ENCODE results near the gene SBNO1.
"Not testable (repeated sequence)": the region's sequence is repeated elsewhere in the genome, so short reads cannot be mapped to it uniquely, and the experiment has no call there.

SBNO1 gene

DNA sequence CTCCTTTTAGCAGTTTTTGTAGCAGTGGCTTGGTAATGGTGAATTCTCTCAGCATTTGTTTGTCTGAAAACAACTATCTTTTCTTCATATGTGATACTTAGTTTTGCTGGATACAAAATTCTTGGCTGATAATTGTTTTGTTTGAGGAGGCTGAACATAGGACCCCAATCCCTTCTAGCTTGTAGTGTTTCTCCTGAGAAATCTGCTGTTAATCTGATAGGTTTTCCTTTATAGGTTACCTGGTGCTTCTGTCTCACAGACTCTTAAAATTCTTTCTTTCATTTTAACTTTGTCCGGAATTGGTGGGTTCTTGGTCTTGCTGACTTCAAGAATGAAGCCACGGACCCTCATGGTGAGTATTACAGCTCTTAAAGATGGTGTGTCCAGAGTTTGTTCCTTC, 116.5 kb downstream of the SBNO1 start:
- not testable (repeated sequence) for H3K9me3 Mint-ChIP-seq; H3K4me3 Mint-ChIP-seq; DNase-seq; ATAC-seq (replicated peaks); H3K27me3 Mint-ChIP-seq; H3K27ac Mint-ChIP-seq
- peaks cover 37 to 53% of the 10 kb centered on the region in 2 donors for H3K4me1 Mint-ChIP-seq
- peaks cover 30 to 47% of the 10 kb centered on the region in 2 donors for H3K36me3 Mint-ChIP-seq

DNA sequence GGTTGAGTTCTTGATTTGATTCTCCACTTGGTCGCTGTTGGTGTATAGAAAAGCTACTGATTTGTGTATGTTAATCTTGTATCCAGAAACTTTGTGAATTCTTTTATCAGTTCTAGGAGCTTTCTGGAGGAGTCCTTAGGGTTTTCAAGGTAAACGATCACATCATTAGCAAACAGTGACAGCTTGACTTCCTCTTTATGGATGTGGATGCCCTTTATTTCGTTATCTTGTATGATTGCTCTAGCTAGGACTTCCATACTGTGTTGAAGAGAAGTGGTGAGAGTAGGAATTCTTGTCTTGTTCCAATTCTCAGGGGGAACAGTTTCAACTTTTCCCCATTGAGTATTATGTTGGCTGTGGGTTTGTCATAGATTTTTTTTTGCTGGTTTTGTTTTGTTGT, 119.0 kb downstream of the SBNO1 start:
- ATAC-seq (replicated peaks) (no peak), DNase-seq (no peak)
- Mint-ChIP-seq H3K27ac (peak overlapping the region; percentile 42), H3K9me3 (no peaks in the 10 kb centered on the region), H3K36me3 (peaks cover 39 to 54% of the 10 kb centered on the region in 2 donors), H3K27me3 (no peaks in the 10 kb centered on the region), H3K4me1 (peaks cover 37 to 58% of the 10 kb centered on the region in 2 donors), H3K4me3 (no peak overlapping the region)

DNA sequence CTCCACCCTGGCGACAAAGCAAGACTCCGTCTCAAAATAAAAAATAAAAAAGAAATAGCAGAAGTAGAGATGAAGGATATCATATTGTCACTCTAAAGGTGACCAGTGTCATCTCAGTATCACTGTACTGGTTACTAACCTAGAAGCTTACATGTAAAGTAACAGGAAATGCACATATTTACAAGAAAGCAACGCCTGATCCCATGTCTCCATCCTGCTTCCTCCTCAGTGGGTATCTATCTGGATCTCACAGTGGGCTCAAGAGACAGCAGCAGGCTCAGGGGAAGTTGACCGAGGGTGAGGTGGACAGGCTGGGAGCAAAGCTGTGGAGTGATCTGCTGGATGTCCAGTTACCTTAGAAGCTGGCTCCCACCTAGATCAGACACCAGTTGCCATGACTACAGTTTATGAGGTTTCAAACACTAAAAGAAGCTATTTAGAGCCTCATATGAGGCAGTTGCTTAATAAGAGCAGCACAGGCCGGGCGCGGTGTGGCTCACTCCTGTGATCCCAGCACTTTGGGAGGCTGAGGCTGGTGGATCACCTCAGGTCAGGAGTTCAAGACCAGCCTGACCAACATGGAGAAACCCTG, 120.9 kb downstream of the SBNO1 start:
- DNase-seq (no peak), ATAC-seq (replicated peaks) (no peak)
- Mint-ChIP-seq H3K9me3 (no peaks in the 10 kb centered on the region), H3K27ac (peak overlapping the region; percentile 20), H3K27me3 (no peaks in the 10 kb centered on the region), H3K4me1 (peaks cover 30 to 55% of the 10 kb centered on the region in 2 donors), H3K36me3 (peaks cover 35 to 47% of the 10 kb centered on the region in 2 donors), H3K4me3 (no peak overlapping the region)

DNA sequence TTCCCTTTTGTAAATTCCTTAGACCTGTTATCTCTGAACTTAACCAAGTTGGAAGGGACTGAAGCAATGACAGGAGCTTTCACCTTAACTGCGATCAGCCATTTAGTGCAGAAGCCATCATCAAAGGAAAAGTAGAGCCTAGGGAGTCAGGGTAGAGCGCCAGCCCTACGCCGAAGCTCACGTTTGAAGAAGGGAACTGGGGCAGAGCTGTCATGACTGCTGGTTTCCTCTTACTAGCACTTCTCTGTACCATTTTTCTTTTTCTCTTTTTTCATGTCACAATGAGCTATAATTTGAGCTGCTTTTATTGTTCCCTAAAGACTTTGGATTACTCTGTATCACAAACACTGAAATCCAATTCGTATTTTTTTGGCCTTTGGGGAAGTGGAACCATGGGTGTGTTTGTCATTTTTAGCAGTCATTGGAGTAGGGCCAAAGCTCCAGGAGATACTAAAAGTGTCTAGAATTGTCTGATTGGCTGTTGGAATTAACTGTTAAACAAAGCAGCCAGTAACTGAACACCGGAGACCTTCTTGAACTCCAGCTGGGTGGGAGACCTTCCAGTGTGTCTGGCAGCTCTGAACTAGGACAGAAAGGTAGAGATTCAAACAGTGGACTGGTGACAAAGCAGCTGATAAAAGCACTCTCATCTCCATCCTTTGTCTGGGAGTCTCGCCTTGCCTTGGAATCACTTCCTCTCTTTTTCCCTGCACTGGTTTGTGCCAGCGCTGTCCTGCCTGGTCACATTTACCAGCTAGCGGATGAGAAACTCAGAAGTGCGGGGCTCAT, 122.3 kb downstream of the SBNO1 start:
- no peak for DNase-seq
- Mint-ChIP-seq H3K9me3 (no peaks in the 10 kb centered on the region), H3K27me3 (no peaks in the 10 kb centered on the region), H3K4me3 (no peak overlapping the region), H3K36me3 (peaks cover 23 to 33% of the 10 kb centered on the region in 2 donors), H3K27ac (peak overlapping the region; percentile 62), H3K4me1 (peaks cover 32 to 55% of the 10 kb centered on the region in 2 donors)
- ATAC-seq (replicated peaks) = no peak

Data from stimulated activated naive B cell treated with anti-CD40 and anti-IgM and Interleukin-4, amounts not matched to agents 10 μg/mL and 1 μg/mL and 100 μg/mL, for 72 hours (primary cell).